ENCODE data around the gene ARHGEF18.

The ARHGEF18 gene

GRCh38 chr19:7386769-7387168 is 38.0 kb downstream of the ARHGEF18 start:
- no peak for DNase-seq

- DNase-seq: no peak
Measured at GRCh38 chr19:7391218-7391670, 42.5 kb downstream of the ARHGEF18 start.

GRCh38 chr19:7393459-7393858 is 44.7 kb downstream of the ARHGEF18 start:
- no peak for DNase-seq

- DNase-seq: no peak
Measured at GRCh38 chr19:7393939-7394730, 45.4 kb downstream of the ARHGEF18 start.

GRCh38 chr19:7394731-7395359 is 46.1 kb downstream of the ARHGEF18 start:
- peak; percentile 98 for DNase-seq

- no peak for DNase-seq
Measured at GRCh38 chr19:7395360-7396066, 46.8 kb downstream of the ARHGEF18 start.

- no peak for DNase-seq
Measured at GRCh38 chr19:7397687-7398086, 49.0 kb downstream of the ARHGEF18 start.
